GM19328 (cell line): ENCODE data around the gene PFDN4.

Experiments
- ATAC-seq: cut with Tn5 transposase; IDR thresholded peaks from one replicate; pipeline ENCODE4 v1.9.1; 2021; ENCODE audit warnings: mild to moderate bottlenecking, moderate library complexity; ENCODE audit not compliant: unreplicated experiment

PFDN4 gene

GRCh38 chr20:54266844-54267243 lies 59.0 kb downstream of the PFDN4 start:
- ATAC-seq = no peak

- ATAC-seq = no peak
These were observed 59.7 kb downstream of the PFDN4 start for GRCh38 chr20:54267483-54268003.

GRCh38 chr20:54268941-54269340 lies 61.1 kb downstream of the PFDN4 start:
- no peak for ATAC-seq
